ENCODE results near the gene LIN7A.

- TF ChIP-seq CTCF (IDR thresholded peaks at IDR 0.05; ENCODE audit: low read depth, low read length) (no peak), EZH2phosphoT487 (IDR thresholded peaks at IDR 0.05; ENCODE audit: low read depth) (no peak)
Observed at GRCh38 chr12:80814453-80814852, 123.3 kb downstream of the LIN7A start.

All from OCI-LY3 (cell line).